K562 (cell line): ENCODE data around the gene BIN1. TPM values are rescaled to one million over a fixed set of nuclear protein-coding genes. Genes with fewer than 3 reads are reported as not detected.

Source experiments
- ATAC-seq: fragments of 200-7000 bp; cut with Tn5 transposase; 3 replicates; pipeline ENCODE4 v1.9.1; 2020; ENCODE audit warnings: moderate library complexity
- BruUV-seq: library from RNA; stranded (reverse); fragments of 400-500 nt; replicated peaks from 2 replicates; lab custom pipeline; 2021; lab: Mats Ljungman, UMichigan
- CTCF ChIA-PET: fragments of 300-600 bp; formaldehyde crosslinking; extraction: SDS; loops from one replicate; lab custom pipeline; 2021; ENCODE audit warnings: low intra/inter-chr PET ratio; lab: Yijun Ruan, JAX
- POLR2A ChIA-PET: fragments of 300-600, 350-650 bp; sonication (Branson Sonifier 250); formaldehyde crosslinking; extraction: SDS; loops from one replicate; lab custom pipeline; 2021; ENCODE audit warnings: antibody characterized with exemption, inconsistent platforms; lab: Yijun Ruan, JAX
- DNase-seq, 4 experiments: peaks; one replicate each; pipeline versions ENCODE4 v3.0.0 to v3.0.0-alpha.2; 2011 to 2018; ENCODE audit warnings: low spot score in 3 of 4, mixed read lengths in 3 of 4; ENCODE audit errors: extremely low read depth in 1 of 4
- FAIRE-seq: peaks from 2 replicates; lab custom pipeline; 2011; peaks lifted over from hg19 to GRCh38; lab: Jason Lieb, UNC
- H2AFZ ChIP-seq: 2 replicates; pipeline ENCODE4 v1.6.0; 2011; ENCODE audit warnings: low read depth, low read length, control low read depth, inconsistent platforms
- H3K27ac ChIP-seq: fragments of 200-600 bp; 3 replicates; pipeline ENCODE4 v1.8.0; 2011; ENCODE audit warnings: low read depth, mild to moderate bottlenecking, control low read depth, inconsistent platforms, low read length, moderate library complexity, mixed read lengths; ENCODE audit errors: extremely low read depth
- H3K27me3 ChIP-seq, 2 experiments: fragments of 300-600 bp in 1 of 2; 2 replicates in 1 of 2; 3 replicates in 1 of 2; pipeline versions ENCODE4 v1.6.0 to v1.8.0; 2011; ENCODE audit warnings: inconsistent platforms in 2 of 2, low read length in 2 of 2, mild to moderate bottlenecking in 1 of 2, mixed read lengths in 1 of 2, moderate library complexity in 1 of 2; ENCODE audit not compliant: control insufficient read depth in 2 of 2, insufficient read depth in 2 of 2
- H3K36me3 ChIP-seq: fragments of 300-600 bp; 3 replicates; pipeline ENCODE4 v1.8.0; 2011; ENCODE audit warnings: mild to moderate bottlenecking, low read length, inconsistent platforms; ENCODE audit not compliant: control insufficient read depth, insufficient read depth
- H3K4me1 ChIP-seq, 2 experiments: fragments of 200-600 bp in 1 of 2; replicated peaks in 1 of 2; 2 replicates in 1 of 2; 3 replicates in 1 of 2; pipeline versions ENCODE4 v1.5.1 to v1.8.0; 2011; ENCODE audit warnings: inconsistent platforms in 2 of 2, low read length in 2 of 2, mild to moderate bottlenecking in 1 of 2, mixed read lengths in 1 of 2, moderate library complexity in 1 of 2; ENCODE audit not compliant: control insufficient read depth in 2 of 2, insufficient read depth in 2 of 2
- H3K4me2 ChIP-seq: 2 replicates; pipeline ENCODE4 v1.6.1; 2011; ENCODE audit warnings: low read length, control low read depth, inconsistent platforms, mixed read lengths; ENCODE audit not compliant: insufficient read depth
- H3K4me3 ChIP-seq: fragments of 200-600 bp; sonication (generic), shearing (Covaris generic); 2 replicates; pipeline ENCODE4 v1.5.1; 2016; ENCODE audit warnings: control low read depth, inconsistent platforms
- H3K79me2 ChIP-seq: fragments of 200-600 bp; 3 replicates; pipeline ENCODE4 v1.8.0; 2011; ENCODE audit warnings: low read length, inconsistent platforms; ENCODE audit not compliant: control insufficient read depth, insufficient read depth
- H3K9ac ChIP-seq, 2 experiments: 2 replicates each; pipeline versions ENCODE4 v1.6.0 to v1.6.1; 2011; ENCODE audit warnings: low read depth in 2 of 2, low read length in 2 of 2, control low read depth in 1 of 2, inconsistent platforms in 1 of 2, mild to moderate bottlenecking in 1 of 2, mixed read lengths in 1 of 2; ENCODE audit not compliant: insufficient read depth in 1 of 2
- H3K9me1 ChIP-seq: one replicate; pipeline ENCODE4 v1.6.0; 2011; ENCODE audit warnings: inconsistent platforms, mild to moderate bottlenecking, low read length, moderate library complexity; ENCODE audit not compliant: control insufficient read depth, insufficient read depth
- H3K9me3 ChIP-seq: replicated peaks from 2 replicates; pipeline ENCODE4 v1.5.1; 2011; ENCODE audit warnings: low read depth, low read length, inconsistent platforms; ENCODE audit not compliant: control insufficient read depth, insufficient read depth
- H4K20me1 ChIP-seq: replicated peaks from 2 replicates; pipeline ENCODE4 v1.6.1; 2011; ENCODE audit warnings: low read length, inconsistent platforms, mixed read lengths; ENCODE audit not compliant: control insufficient read depth, insufficient read depth
- C11orf30 ChIP-seq: fragments of 450-650 bp; IDR thresholded peaks from 2 replicates; pipeline ENCODE4 v1.6.1; 2016; ENCODE audit warnings: low read depth, mild to moderate bottlenecking
- CBX5 ChIP-seq: IDR thresholded peaks from 2 replicates; pipeline ENCODE4 v1.6.1; 2014; ENCODE audit warnings: low read depth, borderline replicate concordance
- CBX8 ChIP-seq: fragments of 200-600 bp; sonication (generic); IDR thresholded peaks from 2 replicates; pipeline ENCODE4 v1.6.1; 2012; ENCODE audit warnings: borderline replicate concordance, mixed run types, low read depth, mild to moderate bottlenecking, moderate library complexity, mixed read lengths, low read length, control low read depth, inconsistent platforms; ENCODE audit not compliant: poor library complexity, severe bottlenecking; ENCODE audit errors: extremely low read depth
- ESRRB ChIP-seq: fragments of 250-450 bp; sonication (Bioruptor Pico); IDR thresholded peaks from 2 replicates; pipeline ENCODE4 v1.5.0; 2020; ENCODE audit warnings: mild to moderate bottlenecking, moderate library complexity, borderline replicate concordance
- HNRNPL ChIP-seq: fragments of 200-400 bp; formaldehyde crosslinking; IDR thresholded peaks from 2 replicates; pipeline ENCODE4 v1.6.1; 2017; ENCODE audit warnings: low read depth, mild to moderate bottlenecking, low read length
- KAT7 ChIP-seq: sonication (generic); formaldehyde crosslinking; IDR thresholded peaks from 2 replicates; pipeline ENCODE4 v1.8.0; 2022; ENCODE audit warnings: missing genetic modification reagents, mild to moderate bottlenecking, borderline replicate concordance
- L3MBTL2 ChIP-seq: fragments of 450-650 bp; IDR thresholded peaks from 2 replicates; pipeline ENCODE4 v1.6.1; 2016; ENCODE audit warnings: mild to moderate bottlenecking, moderate library complexity
- LARP7 ChIP-seq: fragments of 450-650 bp; IDR thresholded peaks from 2 replicates; pipeline ENCODE4 v1.6.1; 2016
- PCBP1 ChIP-seq: fragments of 200-400 bp; formaldehyde crosslinking; IDR thresholded peaks from 2 replicates; pipeline ENCODE4 v1.6.1; 2018; ENCODE audit warnings: mild to moderate bottlenecking, low read depth, low read length; ENCODE audit not compliant: poor library complexity, severe bottlenecking
- SIRT6 ChIP-seq: IDR thresholded peaks from one replicate; pipeline ENCODE4 v1.6.1; 2012; ENCODE audit warnings: low read depth, mild to moderate bottlenecking, control low read depth, inconsistent platforms, low read length, moderate library complexity
- SRSF3 ChIP-seq: fragments of 200-400 bp; formaldehyde crosslinking; IDR thresholded peaks from 2 replicates; pipeline ENCODE4 v1.6.1; 2016; ENCODE audit warnings: mild to moderate bottlenecking, low read length, moderate library complexity; ENCODE audit not compliant: insufficient read depth
- ZNF431 ChIP-seq: sonication (generic); formaldehyde crosslinking; IDR thresholded peaks from 2 replicates; pipeline ENCODE4 v1.8.0; 2022; ENCODE audit warnings: mild to moderate bottlenecking, missing genetic modification reagents
- WGBS: fragments of 100-300 bp; shearing (Covaris generic); methylation state at CpG from one replicate; pipeline ENCODE4 v1.1.6; 2016; ENCODE audit warnings: low coverage, mixed read lengths; ENCODE audit not compliant: insufficient coverage; ENCODE audit errors: missing lambda C conversion rate; 5-methylcytosine and 5-hydroxymethylcytosine counted together
- in situ Hi-C: fragments of 300-500 bp; cut with MboI; formaldehyde crosslinking; loops from 4 replicates; pipeline ENCODE4 v1.15.0; 2018; ENCODE audit warnings: inconsistent platforms, mixed read lengths
- intact Hi-C: fragments of 100-400 bp; cut with micrococcal nuclease; formaldehyde crosslinking; loops from 2 replicates; pipeline ENCODE4 v1.14.2; 2022
- polyA plus RNA-seq, 8 experiments: library from polyadenylated mRNA; depleted of rRNA in 4 of 8; stranded (reverse) in 5 of 8; unstranded in 3 of 8; fragments of >200 nt; fragmentation: Nextera tagmentation in 2 of 8; fragmentation: Illumina TruSeq in 1 of 8; extraction: Ambion mirVana in 2 of 8; extraction: Trizol in 1 of 8; gene quantifications; 2 replicates each; pipeline versions ENCODE4 v1.2.1 to v1.2.3, GENCODE V29; 2011 to 2014; ENCODE audit warnings: inconsistent platforms in 1 of 8, missing spikeins in 1 of 8
- total RNA-seq, 7 experiments: library from RNA; depleted of rRNA in 6 of 7; stranded (reverse); fragments of >200 nt in 6 of 7; fragmentation: Illumina TruSeq in 2 of 7; extraction: Trizol in 2 of 7; gene quantifications; 2 replicates each; pipeline versions ENCODE4 v1.2.1 to v1.2.3, GENCODE V29; 2011 to 2021; ENCODE audit warnings: low replicate concordance in 1 of 7

Gene BIN1
- total and polyA plus RNA-seq, 9 of the 15 experiments (the other 6 are each of a cell fraction or from before 2014, with no cell fraction given) = 0.04 to 2.8 (median 0.79) TPM; not detected in 1

DNA sequence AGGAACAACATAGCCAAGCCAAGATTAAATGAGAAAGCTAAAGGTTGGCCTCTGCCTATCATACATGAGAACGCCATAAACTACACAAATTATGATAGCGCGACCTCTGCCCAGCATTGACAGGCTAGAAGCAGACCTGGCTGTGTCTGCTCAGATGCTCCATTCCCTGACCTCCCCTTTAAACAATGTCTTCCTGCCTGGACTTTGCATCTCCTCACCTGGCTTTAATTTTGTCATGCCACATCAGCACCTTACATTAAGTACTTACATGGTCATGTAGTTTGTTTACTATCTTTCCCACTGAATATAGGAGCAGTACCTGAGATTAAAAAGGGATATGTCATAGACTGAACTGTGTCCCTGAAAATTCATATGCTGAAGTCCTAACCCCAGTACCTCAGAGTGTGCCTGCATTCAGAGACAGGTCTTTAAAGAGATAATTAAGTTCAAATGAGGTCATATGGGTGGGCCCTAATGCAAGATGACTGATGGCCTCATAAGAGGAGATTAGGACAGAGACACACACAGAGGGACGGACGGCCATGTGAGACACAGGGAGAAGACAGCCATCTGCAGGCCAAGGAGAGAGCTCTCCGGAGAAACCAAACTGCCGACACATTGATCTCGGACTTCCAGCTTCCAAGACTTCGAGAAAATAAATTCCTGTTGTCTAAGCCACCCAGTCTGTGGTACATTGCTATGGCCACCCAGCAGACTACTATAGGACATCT lies 103.7 kb downstream of the BIN1 start (continued):
- TF ChIP-seq PCBP1 (no peak), CBX5 (no peak), CBX8 (no peak), ESRRB (no peak), ZNF431 (CRISPR knock-in tag) (no peak)
- TF ChIP-seq, all 486 proteins: peak for 45

DNA sequence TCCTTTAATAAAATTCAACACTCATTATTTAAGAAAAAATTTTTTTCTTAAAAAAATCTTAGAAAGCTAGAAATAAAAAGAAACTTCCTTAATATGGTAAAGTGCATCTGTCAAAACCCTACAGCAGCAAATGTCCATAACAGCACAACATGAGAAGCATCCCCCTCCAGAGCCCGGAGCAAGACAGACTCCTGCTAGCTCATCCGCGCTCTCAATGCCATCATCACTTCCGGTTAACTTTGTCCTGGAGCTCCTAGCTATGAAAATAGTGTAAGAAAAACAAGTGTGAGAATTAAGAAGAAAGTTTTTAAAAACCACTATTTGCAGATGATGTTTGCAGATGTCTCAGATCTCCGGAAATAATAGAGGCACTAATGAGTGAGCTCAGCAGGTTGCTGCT lies 105.2 kb downstream of the BIN1 start:
- DNase-seq = no peak
- Histone ChIP-seq H3K4me2 (no peak overlapping the region), H2AFZ (no peak overlapping the region), H3K4me3 (no peak overlapping the region), H3K27ac (no peak overlapping the region), H3K9ac (no peak overlapping the region), H3K79me2 (no peaks in the 10 kb centered on the region), H3K36me3 (no peaks in the 10 kb centered on the region), H3K27me3 (no peaks in the 10 kb centered on the region), H4K20me1 (no peaks in the 10 kb centered on the region)
- intact Hi-C loops = no loop called here
- FAIRE-seq = no peak
- ATAC-seq = no peak
- POLR2A ChIA-PET = interaction anchor here (0.9 to 1.2 kb wide), 2 partner anchors 11 to 16 kb away, joined by 3 read pairs; no protein-coding TSS in a partner anchor
- no TSS peak for BruUV-seq
- in situ Hi-C loops = no loop called here
- no peak for TF ChIP-seq LARP7
- TF ChIP-seq HNRNPL = no peak
- no peak for TF ChIP-seq SRSF3
- no peak for TF ChIP-seq SIRT6
- TF ChIP-seq KAT7 (CRISPR knock-in tag) = no peak
- TF ChIP-seq L3MBTL2 = no peak
- no peak for TF ChIP-seq ESRRB
- TF ChIP-seq C11orf30 = no peak
- TF ChIP-seq, all 486 proteins: peak for 0
- WGBS = 37% methylated on average over 5 of the region's 5 CpGs
- H3K4me1 ChIP-seq = peaks cover 0 to 4% of the 10 kb centered on the region in 2 experiments; a peak in 3 of 5 replicates
- CTCF ChIA-PET = no interaction called here
- no peaks in the 10 kb centered on the region for H3K9me1 ChIP-seq
- H3K9me3 ChIP-seq = no peaks in the 10 kb centered on the region
